ENCODE data around the gene TPST1. TPM values are rescaled to one million over a fixed set of nuclear protein-coding genes. Genes with fewer than 3 reads are reported as not detected.

The TPST1 gene
- total and polyA plus RNA-seq, 2 of the 8 experiments (the other 6 are each of a cell fraction or from before 2014, with no cell fraction given), result 8.2 to 18.4 TPM

DNA sequence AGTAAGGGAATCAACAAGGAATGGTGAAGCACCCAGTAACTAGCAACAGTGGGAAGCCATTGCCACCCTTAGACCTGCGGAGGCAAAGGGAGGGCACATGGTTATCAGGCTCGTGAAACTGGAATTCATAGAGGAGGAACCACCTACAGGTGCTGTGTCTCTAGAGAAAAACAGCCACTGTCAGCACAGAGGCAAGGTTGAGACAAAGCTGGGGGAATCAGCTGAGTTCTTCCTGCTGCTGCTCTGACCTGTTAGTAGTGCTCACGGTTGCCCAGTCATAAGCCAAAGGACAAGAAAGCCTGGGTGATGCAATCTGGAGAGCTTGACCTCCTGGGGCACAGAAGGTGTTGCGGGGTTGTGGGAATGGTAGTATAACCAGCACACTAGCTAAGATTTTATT is 110.1 kb downstream of the TPST1 start:
- Histone ChIP-seq H4K8ac (ENCODE audit: extremely low read depth, insufficient read depth, low read length) (no peak overlapping the region), H3K79me2 (ENCODE audit: control insufficient read depth in 1 of 2, insufficient read depth in 2 of 2, low read length in 2 of 2) (no peaks in the 10 kb centered on the region), H2BK12ac (ENCODE audit: low read depth, low read length) (0 out of 2 replicates have a peak overlapping the region, but pooled peaks have one; percentile 42), H3K9ac (replicated peaks in 1 of 4; ENCODE audit: extremely low read depth in 1 of 4, low read depth in 3 of 4, low read length in 3 of 4) (no peak overlapping the region), H2BK20ac (ENCODE audit: low read length) (no peak overlapping the region), H2AFZ (ENCODE audit: low read length) (no peak overlapping the region), H3K14ac (ENCODE audit: insufficient read length) (no peak overlapping the region), H3K79me1 (ENCODE audit: low read depth, low read length) (no peaks in the 10 kb centered on the region), H2BK15ac (ENCODE audit: low read length) (no peak overlapping the region), H3K9me3 (ENCODE audit: insufficient read depth in 2 of 2, low read depth in 1 of 2, low read length in 1 of 2) (no peaks in the 10 kb centered on the region), H3K27ac (ENCODE audit: low read depth, low read length) (no peak overlapping the region), H3K4ac (replicated peaks; ENCODE audit: insufficient read length, low read depth, low read length) (no peak overlapping the region), H2AK5ac (ENCODE audit: low read depth, low read length) (no peak overlapping the region), H4K91ac (replicated peaks; ENCODE audit: insufficient read length, low read length) (no peak overlapping the region), H3K27me3 (replicated peaks in 1 of 4; ENCODE audit: control insufficient read depth in 3 of 4, extremely low read depth in 1 of 4, insufficient read depth in 3 of 4, low read length in 3 of 4) (no peaks in the 10 kb centered on the region), H3K4me2 (ENCODE audit: insufficient read depth in 1 of 2, low read depth in 2 of 2, low read length in 2 of 2) (no peak overlapping the region), H4K5ac (ENCODE audit: insufficient read length, low read depth, low read length) (no peak overlapping the region), H3K23me2 (ENCODE audit: low read depth, low read length) (no peaks in the 10 kb centered on the region), H2BK120ac (replicated peaks; ENCODE audit: low read depth, low read length) (no peak overlapping the region), H3K36me3 (ENCODE audit: control insufficient read depth in 2 of 4, insufficient read depth in 4 of 4, low read length in 3 of 4) (no peaks in the 10 kb centered on the region), H4K20me1 (replicated peaks in 1 of 2; ENCODE audit: control insufficient read depth in 1 of 2, insufficient read depth in 2 of 2, low read length in 2 of 2) (no peaks in the 10 kb centered on the region), H3K18ac (ENCODE audit: extremely low read depth, low read length) (no peak overlapping the region; the same call in 1 of the 2 replicates), H3K4me3 (ENCODE audit: extremely low read depth in 1 of 4, insufficient read depth in 2 of 4, low read depth in 3 of 4, low read length in 4 of 4) (no peak overlapping the region), H3K56ac (replicated peaks; ENCODE audit: insufficient read length, low read depth, low read length) (no peak overlapping the region), H2BK5ac (ENCODE audit: low read depth, low read length) (peak overlapping the region; percentile 46), H3K4me1 (replicated peaks in 1 of 4; ENCODE audit: control insufficient read depth in 3 of 4, insufficient read depth in 4 of 4, low read length in 3 of 4) (peaks cover 0 to 5% (median 3%) of the 10 kb centered on the region in 4 experiments; a peak in 2 of 7 replicates), H3K23ac (ENCODE audit: insufficient read length) (no peak overlapping the region)
- TF ChIP-seq, protein P1, sequence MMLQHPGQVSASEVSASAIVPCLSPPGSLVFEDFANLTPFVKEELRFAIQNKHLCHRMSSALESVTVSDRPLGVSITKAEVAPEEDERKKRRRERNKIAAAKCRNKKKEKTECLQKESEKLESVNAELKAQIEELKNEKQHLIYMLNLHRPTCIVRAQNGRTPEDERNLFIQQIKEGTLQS (IDR thresholded peaks at IDR 0.05; ENCODE audit: insufficient read depth, low read depth, low read length), result 0 out of 2 replicates have a peak, but pooled peaks have one; percentile 18
- TF ChIP-seq TEAD4 (IDR thresholded peaks at IDR 0.05; ENCODE audit: low read depth, low read length), result no peak
- TF ChIP-seq POLR2AphosphoS5 (IDR thresholded peaks at IDR 0.05; ENCODE audit: low read depth, low read length), result no peak
- peak; percentile 84 for TF ChIP-seq CEBPB (IDR thresholded peaks at IDR 0.05; ENCODE audit: low read depth, low read length)
- no peak for TF ChIP-seq BCL11A (IDR thresholded peaks at IDR 0.05; ENCODE audit: low read depth in 2 of 2, low read length in 2 of 2)
- 0 out of 4 replicates have a peak, but pooled peaks of 1 of the 2 experiments have one; percentile 1 for TF ChIP-seq RAD21 (IDR thresholded peaks at IDR 0.05 in 1 of 2, conservative IDR thresholded peaks at IDR 0.05 in 1 of 2; ENCODE audit: low read depth in 2 of 2, low read length in 2 of 2)
- ChIA-PET POLR2A (ENCODE audit: partially characterized antibody) (no interaction called here), CTCF (ENCODE audit: partially characterized antibody) (interaction anchor here (1.3 kb wide), 1 partner anchor 46 kb away, joined by 3 read pairs; no protein-coding TSS in a partner anchor)
- FAIRE-seq (no peak), DNase-seq (ENCODE audit: low read depth in 1 of 2, low spot score in 2 of 2) (no peak)
- 75% methylated on average over 4 of the region's 4 CpGs; no CpG with 5 or more reads in 1 of the 2 experiments for whole genome bisulfite sequencing, 2 experiments (ENCODE audit: extremely low coverage in 1 of 2, insufficient coverage in 1 of 2, insufficient read length in 1 of 2, insufficient replicate concordance in 2 of 2, low coverage in 1 of 2, low lambda C conversion rate in 2 of 2, missing lambda C conversion rate in 1 of 2)

Measured in H1 (cell line).